Measurements from ENCODE around the gene EPB41L2. TPM values are rescaled to one million over a fixed set of nuclear protein-coding genes. Genes with fewer than 3 reads are reported as not detected.
"Not testable (repeated sequence)": the region's sequence is repeated elsewhere in the genome, so short reads cannot be mapped to it uniquely, and the experiment has no call there.

EPB41L2 gene
- total RNA-seq, 1 donor from 2014 or later: 61.6 TPM

DNA sequence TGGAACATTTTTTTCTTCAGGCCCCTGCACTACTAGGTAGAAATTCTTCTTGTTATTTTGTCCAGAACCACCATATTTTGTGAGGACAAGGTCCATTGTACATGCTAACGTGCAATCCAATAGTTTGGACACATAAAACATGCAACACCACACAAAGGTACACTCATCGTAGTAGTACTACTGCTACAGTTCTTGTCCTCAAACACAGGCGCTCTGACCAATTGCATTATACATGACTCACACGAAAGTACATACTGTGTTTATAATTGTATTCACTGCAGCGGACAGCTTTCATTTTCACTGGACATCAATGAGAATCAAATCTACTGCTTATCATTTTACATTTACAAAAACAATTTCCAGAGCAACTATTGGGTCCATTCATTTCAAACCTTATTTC is 251.1 kb downstream of the EPB41L2 start:
- Mint-ChIP-seq H3K27ac (no peak overlapping the region), H3K27me3 (no peaks in the 10 kb centered on the region), H3K36me3 (ENCODE audit: insufficient read depth) (no peaks in the 10 kb centered on the region), H3K4me1 (ENCODE audit: low read depth) (peaks cover 6% of the 10 kb centered on the region), H3K4me3 (ENCODE audit: low read depth) (no peak overlapping the region), H3K9me3 (ENCODE audit: low read depth) (no peaks in the 10 kb centered on the region)
- TF ChIP-seq, protein P1, sequence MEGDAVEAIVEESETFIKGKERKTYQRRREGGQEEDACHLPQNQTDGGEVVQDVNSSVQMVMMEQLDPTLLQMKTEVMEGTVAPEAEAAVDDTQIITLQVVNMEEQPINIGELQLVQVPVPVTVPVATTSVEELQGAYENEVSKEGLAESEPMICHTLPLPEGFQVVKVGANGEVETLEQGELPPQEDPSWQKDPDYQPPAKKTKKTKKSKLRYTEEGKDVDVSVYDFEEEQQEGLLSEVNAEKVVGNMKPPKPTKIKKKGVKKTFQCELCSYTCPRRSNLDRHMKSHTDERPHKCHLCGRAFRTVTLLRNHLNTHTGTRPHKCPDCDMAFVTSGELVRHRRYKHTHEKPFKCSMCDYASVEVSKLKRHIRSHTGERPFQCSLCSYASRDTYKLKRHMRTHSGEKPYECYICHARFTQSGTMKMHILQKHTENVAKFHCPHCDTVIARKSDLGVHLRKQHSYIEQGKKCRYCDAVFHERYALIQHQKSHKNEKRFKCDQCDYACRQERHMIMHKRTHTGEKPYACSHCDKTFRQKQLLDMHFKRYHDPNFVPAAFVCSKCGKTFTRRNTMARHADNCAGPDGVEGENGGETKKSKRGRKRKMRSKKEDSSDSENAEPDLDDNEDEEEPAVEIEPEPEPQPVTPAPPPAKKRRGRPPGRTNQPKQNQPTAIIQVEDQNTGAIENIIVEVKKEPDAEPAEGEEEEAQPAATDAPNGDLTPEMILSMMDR (IDR thresholded peaks at IDR 0.05; ENCODE audit: unreplicated experiment): no peak
- no peak for DNase-seq (ENCODE audit: low spot score, unreplicated experiment)

DNA sequence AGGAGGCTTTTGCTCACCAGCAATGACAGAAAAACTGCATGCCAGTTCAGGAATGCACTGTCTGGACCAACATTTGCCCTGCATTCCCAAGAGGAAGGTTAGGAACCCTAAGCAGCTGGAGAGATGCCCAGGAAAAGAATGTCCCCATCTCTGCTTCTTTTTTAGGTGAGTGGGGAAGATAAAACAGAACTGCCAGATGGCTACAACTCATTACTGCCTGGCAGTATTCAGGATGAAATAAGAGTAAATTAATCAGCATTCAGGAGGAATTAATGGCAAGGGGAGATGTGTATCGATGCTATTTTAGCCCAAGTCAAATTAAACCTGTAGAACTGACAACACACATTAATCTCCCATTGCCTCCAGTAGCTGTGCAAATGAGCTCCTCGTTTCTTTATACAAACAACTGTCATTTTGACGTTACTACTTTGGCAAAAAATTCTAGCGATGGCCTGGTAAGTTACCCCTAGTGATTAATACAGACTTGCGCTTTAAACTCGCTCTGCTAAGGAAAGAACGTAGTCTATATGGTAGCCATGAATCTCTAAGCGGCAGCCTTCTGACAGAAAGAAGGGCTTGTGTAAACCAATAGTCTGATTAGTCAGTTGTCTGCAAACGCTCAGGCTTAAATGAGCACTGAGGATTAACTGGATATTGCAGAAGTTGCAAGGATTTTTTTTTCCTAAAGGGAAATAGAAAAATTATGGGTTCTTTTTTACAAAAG is 252.6 kb downstream of the EPB41L2 start:
- H3K36me3 Mint-ChIP-seq (ENCODE audit: insufficient read depth): no peaks in the 10 kb centered on the region
- peaks cover 6% of the 10 kb centered on the region for H3K4me1 Mint-ChIP-seq (ENCODE audit: low read depth)
- no peak overlapping the region for H3K4me3 Mint-ChIP-seq (ENCODE audit: low read depth)
- no peaks in the 10 kb centered on the region for H3K27me3 Mint-ChIP-seq
- no peak for DNase-seq (ENCODE audit: low spot score, unreplicated experiment)
- TF ChIP-seq, protein P1 (IDR thresholded peaks at IDR 0.05; ENCODE audit: unreplicated experiment): no peak
- H3K9me3 Mint-ChIP-seq (ENCODE audit: low read depth): no peaks in the 10 kb centered on the region
- peak overlapping the region; percentile 71 for H3K27ac Mint-ChIP-seq

DNA sequence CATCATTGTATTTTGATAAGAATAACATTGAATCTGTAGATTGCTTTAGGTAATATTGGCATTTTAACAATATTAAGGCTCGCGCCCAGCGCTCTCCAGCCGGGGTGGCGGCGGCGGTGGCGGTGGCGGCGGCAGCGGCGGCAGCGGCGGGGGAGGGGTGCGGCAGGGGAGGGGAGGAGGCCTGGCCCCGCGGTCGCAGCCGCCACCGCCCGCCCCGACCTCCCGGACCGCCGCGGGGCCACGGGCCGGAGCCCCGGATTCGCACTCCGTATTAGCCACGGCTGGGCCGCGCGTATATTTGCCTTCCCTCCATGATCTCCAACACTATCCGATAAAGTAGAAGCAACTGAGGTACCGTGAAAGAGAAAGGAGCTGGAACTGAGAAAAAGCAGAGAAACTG is 261.7 kb downstream of the EPB41L2 start:
- not testable (repeated sequence) for DNase-seq (ENCODE audit: low spot score, unreplicated experiment); H3K4me3 Mint-ChIP-seq (ENCODE audit: low read depth); H3K27me3 Mint-ChIP-seq

DNA sequence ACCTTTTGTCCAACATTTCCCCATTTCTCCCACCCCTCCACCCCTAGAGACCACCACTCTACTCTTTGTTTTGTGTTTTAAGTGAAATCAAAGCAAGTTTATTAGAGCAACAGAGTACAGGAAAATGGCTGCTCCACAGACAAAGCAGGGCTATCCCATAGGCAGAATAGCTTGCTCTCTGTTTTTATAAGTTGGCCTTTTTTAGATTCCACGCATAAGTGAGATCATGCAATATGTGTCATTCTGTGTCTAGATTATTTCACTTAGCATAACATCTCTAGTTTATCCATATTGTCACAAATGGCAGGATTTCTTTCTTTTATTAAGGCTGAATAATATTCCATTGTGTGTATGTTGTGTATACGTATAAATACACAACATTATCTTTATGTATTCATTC is 266.0 kb downstream of the EPB41L2 start:
- H3K27me3 Mint-ChIP-seq: no peaks in the 10 kb centered on the region
- DNase-seq (ENCODE audit: low spot score, unreplicated experiment): no peak
- H3K27ac Mint-ChIP-seq: no peak overlapping the region
- peaks cover 5% of the 10 kb centered on the region for H3K36me3 Mint-ChIP-seq (ENCODE audit: insufficient read depth)
- H3K4me1 Mint-ChIP-seq (ENCODE audit: low read depth): peaks cover 6% of the 10 kb centered on the region
- H3K9me3 Mint-ChIP-seq (ENCODE audit: low read depth): peaks cover 17% of the 10 kb centered on the region
- H3K4me3 Mint-ChIP-seq (ENCODE audit: low read depth): no peak overlapping the region
- TF ChIP-seq, protein P1 (IDR thresholded peaks at IDR 0.05; ENCODE audit: unreplicated experiment): no peak

More for the DNA sequence above, 261.7 kb downstream of the EPB41L2 start:
- H3K27ac Mint-ChIP-seq; H3K4me1 Mint-ChIP-seq (ENCODE audit: low read depth); H3K36me3 Mint-ChIP-seq (ENCODE audit: insufficient read depth): not testable (repeated sequence)
- H3K9me3 Mint-ChIP-seq (ENCODE audit: low read depth): peaks cover 20% of the 10 kb centered on the region

DNA sequence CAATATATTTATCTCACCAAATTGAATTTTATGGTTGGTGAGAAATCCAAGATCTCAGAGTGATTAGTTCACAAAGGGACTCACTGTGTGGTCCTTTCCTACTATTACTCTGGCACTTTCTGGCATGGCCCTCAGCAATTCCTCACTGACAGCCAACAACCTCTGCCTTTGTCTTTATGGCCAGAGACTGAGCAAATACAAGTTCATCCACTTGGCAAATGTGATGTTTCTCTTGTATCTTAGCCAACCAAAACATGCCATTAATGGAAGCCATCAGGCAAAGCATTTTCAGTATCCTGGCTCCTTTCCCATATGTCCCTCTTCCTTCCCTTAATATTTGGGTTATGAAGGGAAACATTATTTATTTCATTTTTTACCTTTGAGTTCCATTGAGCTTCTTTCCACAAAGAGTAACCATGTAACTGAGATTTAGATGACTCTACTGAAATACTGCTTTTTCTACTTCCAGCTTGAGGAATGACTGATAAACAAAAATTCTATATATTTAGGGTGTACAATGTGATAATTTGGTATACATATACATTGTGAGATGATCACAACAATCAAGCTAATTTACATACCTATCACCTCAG is 266.6 kb downstream of the EPB41L2 start:
- Mint-ChIP-seq H3K36me3 (ENCODE audit: insufficient read depth) (peaks cover 3% of the 10 kb centered on the region), H3K4me1 (ENCODE audit: low read depth) (peaks cover 6% of the 10 kb centered on the region), H3K27ac (no peak overlapping the region), H3K27me3 (no peaks in the 10 kb centered on the region), H3K9me3 (ENCODE audit: low read depth) (peaks cover 17% of the 10 kb centered on the region), H3K4me3 (ENCODE audit: low read depth) (no peak overlapping the region)
- DNase-seq (ENCODE audit: low spot score, unreplicated experiment): no peak
- TF ChIP-seq, protein P1 (IDR thresholded peaks at IDR 0.05; ENCODE audit: unreplicated experiment): no peak

DNA sequence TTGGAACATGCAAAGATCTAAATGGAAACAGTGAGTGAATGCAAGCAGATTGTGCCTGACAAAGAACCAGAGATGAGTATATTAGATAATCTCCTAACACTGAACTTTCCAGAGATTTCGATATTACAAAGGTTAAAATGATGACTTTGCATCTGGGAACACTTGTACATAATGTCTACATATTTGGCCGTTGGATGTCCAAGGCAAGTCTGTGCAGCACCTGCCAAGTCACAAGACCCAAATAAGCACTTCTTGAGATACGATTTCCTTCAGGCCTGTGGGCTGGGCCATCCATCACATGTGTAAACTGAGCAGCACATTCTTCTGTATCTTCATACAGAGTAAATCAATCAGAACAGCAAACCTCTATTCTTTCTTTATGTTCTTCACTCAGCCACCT is 268.3 kb downstream of the EPB41L2 start:
- Mint-ChIP-seq H3K4me1 (ENCODE audit: low read depth) (peaks cover 6% of the 10 kb centered on the region), H3K9me3 (ENCODE audit: low read depth) (peaks cover 15% of the 10 kb centered on the region), H3K27me3 (no peaks in the 10 kb centered on the region), H3K27ac (no peak overlapping the region), H3K4me3 (ENCODE audit: low read depth) (no peak overlapping the region), H3K36me3 (ENCODE audit: insufficient read depth) (peaks cover 3% of the 10 kb centered on the region)
- no peak for DNase-seq (ENCODE audit: low spot score, unreplicated experiment)
- TF ChIP-seq, protein P1 (IDR thresholded peaks at IDR 0.05; ENCODE audit: unreplicated experiment): no peak

All from progenitor cell of endocrine pancreas (in vitro differentiated cells).